Endothelial cell of umbilical vein (primary cell): ENCODE results near the gene ACP1. TPM values are rescaled to one million over a fixed set of nuclear protein-coding genes. Genes with fewer than 3 reads are reported as not detected.

ENCODE experiments used
- BruUV-seq: library from RNA; stranded (reverse); fragments of 400-500 nt; replicated peaks from 2 replicates; lab custom pipeline; 2021; lab: Mats Ljungman, UMichigan
- CTCF ChIA-PET: fragments of 300-600, 350-600 bp; sonication (Branson Sonifier 250); formaldehyde crosslinking; loops from one replicate; lab custom pipeline; 2021; ENCODE audit warnings: antibody characterized with exemption, inconsistent platforms; lab: Charles Lee
- POLR2A ChIA-PET: fragments of 300-600, 350-600 bp; sonication (Branson Sonifier 250); formaldehyde crosslinking; loops from one replicate; lab custom pipeline; 2021; ENCODE audit warnings: antibody characterized with exemption, inconsistent platforms; lab: Charles Lee
- DNase-seq: peaks from one replicate; pipeline ENCODE4 v3.0.0-alpha.2; 2011; ENCODE audit warnings: low read depth, low spot score
- FAIRE-seq: peaks from 2 replicates; lab custom pipeline; 2011; peaks lifted over from hg19 to GRCh38; lab: Jason Lieb, UNC
- H2AFZ ChIP-seq: 2 replicates; pipeline ENCODE4 v1.6.0; 2012; ENCODE audit warnings: low read depth, low read length, control low read depth, inconsistent platforms
- H3K27ac ChIP-seq: 2 replicates; pipeline ENCODE4 v1.5.1; 2011; ENCODE audit warnings: low read depth, mild to moderate bottlenecking, control low read depth, low read length, moderate library complexity; ENCODE audit not compliant: insufficient read depth
- H3K27me3 ChIP-seq, 2 experiments: 2 replicates each; pipeline versions ENCODE4 v1.6.0 to v1.6.1; 2011; ENCODE audit warnings: low read length in 2 of 2, mixed read lengths in 1 of 2; ENCODE audit not compliant: control insufficient read depth in 2 of 2, insufficient read depth in 2 of 2
- H3K36me3 ChIP-seq, 2 experiments: 2 replicates in 1 of 2; 3 replicates in 1 of 2; pipeline ENCODE4 v1.5.1; 2011; ENCODE audit warnings: low read length in 2 of 2, mild to moderate bottlenecking in 1 of 2, moderate library complexity in 1 of 2; ENCODE audit not compliant: control insufficient read depth in 2 of 2, insufficient read depth in 2 of 2; ENCODE audit errors: extremely low read depth in 1 of 2
- H3K4me1 ChIP-seq: 3 replicates; pipeline ENCODE4 v1.5.1; 2011; ENCODE audit warnings: mild to moderate bottlenecking, low read length; ENCODE audit not compliant: control insufficient read depth, insufficient read depth; ENCODE audit errors: extremely low read depth
- H3K4me2 ChIP-seq: 2 replicates; pipeline ENCODE4 v1.6.1; 2011; ENCODE audit warnings: low read length, control low read depth, mixed read lengths; ENCODE audit not compliant: insufficient read depth
- H3K4me3 ChIP-seq, 3 experiments: fragments of 200-600 bp in 1 of 3; sonication (generic), shearing (Covaris generic) in 1 of 3; replicated peaks in 1 of 3; 2 replicates each; pipeline ENCODE4 v1.5.1; 2011 to 2016; ENCODE audit warnings: control low read depth in 3 of 3, low read length in 3 of 3, mild to moderate bottlenecking in 2 of 3, inconsistent platforms in 1 of 3, low read depth in 1 of 3, moderate library complexity in 1 of 3; ENCODE audit not compliant: insufficient read depth in 1 of 3
- H3K79me2 ChIP-seq: 2 replicates; pipeline ENCODE4 v1.6.0; 2012; ENCODE audit warnings: low read length, inconsistent platforms; ENCODE audit not compliant: control insufficient read depth, insufficient read depth
- H3K9ac ChIP-seq: replicated peaks from 2 replicates; pipeline ENCODE3; 2011; ENCODE audit warnings: low read length, control low read depth; ENCODE audit not compliant: insufficient read depth; ENCODE audit errors: extremely low read depth
- H3K9me1 ChIP-seq: replicated peaks from 3 replicates; pipeline ENCODE4 v1.6.0; 2011; ENCODE audit warnings: mild to moderate bottlenecking, low read length; ENCODE audit not compliant: control insufficient read depth, insufficient read depth; ENCODE audit errors: extremely low read depth
- H3K9me3 ChIP-seq: replicated peaks from 2 replicates; pipeline ENCODE4 v1.5.1; 2012; ENCODE audit warnings: low read length, inconsistent platforms; ENCODE audit not compliant: control insufficient read depth, insufficient read depth
- H4K20me1 ChIP-seq: replicated peaks from 2 replicates; pipeline ENCODE3; 2011; ENCODE audit warnings: mild to moderate bottlenecking, low read length; ENCODE audit not compliant: control insufficient read depth, insufficient read depth; ENCODE audit errors: extremely low read depth
- CTCF ChIP-seq, 2 donors: IDR thresholded peaks; 1 replicate in 1 of 2; 2 replicates in 1 of 2; pipeline ENCODE4 v1.5.1; 2011; ENCODE audit warnings: low read length in 2 of 2, mild to moderate bottlenecking in 2 of 2, moderate library complexity in 2 of 2, control low read depth in 1 of 2, inconsistent platforms in 1 of 2, low read depth in 1 of 2; ENCODE audit not compliant: insufficient read depth in 1 of 2; ENCODE audit errors: extremely low read depth in 1 of 2
- EZH2 ChIP-seq: IDR thresholded peaks from 2 replicates; pipeline ENCODE4 v1.6.1; 2012; ENCODE audit warnings: borderline replicate concordance, low read depth, mild to moderate bottlenecking, moderate library complexity, low read length, inconsistent platforms; ENCODE audit not compliant: severe bottlenecking
- FOS ChIP-seq: IDR thresholded peaks from 2 replicates; pipeline ENCODE4 v1.6.1; 2011; ENCODE audit warnings: mild to moderate bottlenecking, low read length, moderate library complexity, borderline replicate concordance; ENCODE audit not compliant: insufficient read depth
- GATA2 ChIP-seq: IDR thresholded peaks from 2 replicates; pipeline ENCODE4 v1.7.0; 2011; ENCODE audit warnings: low read depth, mild to moderate bottlenecking, moderate library complexity, mixed read lengths, low read length; ENCODE audit not compliant: insufficient read length, insufficient read depth
- JUN ChIP-seq: IDR thresholded peaks from 2 replicates; pipeline ENCODE4 v1.6.1; 2011; ENCODE audit warnings: borderline replicate concordance, low read depth; ENCODE audit not compliant: insufficient read length, insufficient read depth
- MAX ChIP-seq: IDR thresholded peaks from 2 replicates; pipeline ENCODE4 v1.6.1; 2011; ENCODE audit not compliant: insufficient read depth, insufficient read length
- MYC ChIP-seq: IDR thresholded peaks from one replicate; pipeline ENCODE4 v1.6.1; 2011; ENCODE audit warnings: mild to moderate bottlenecking, low read depth, low read length
- POLR2A ChIP-seq: IDR thresholded peaks from 2 replicates; pipeline ENCODE4 v1.6.1; 2012; ENCODE audit warnings: low read depth, mild to moderate bottlenecking, control low read depth, low read length
- POLR2AphosphoS5 ChIP-seq: IDR thresholded peaks from 2 replicates; pipeline ENCODE4 v1.6.1; 2012; ENCODE audit warnings: low read depth, mild to moderate bottlenecking, control low read depth, low read length, moderate library complexity; ENCODE audit not compliant: insufficient read depth
- dilution Hi-C: fragments of 300-500 bp; cut with MboI; formaldehyde crosslinking; loops from one replicate; pipeline ENCODE4 v1.15.0; 2019; ENCODE audit warnings: low sequenced_read_pairs; ENCODE audit not compliant: extremely low pct_ligation_motif_present
- intact Hi-C: fragments of 100-400 bp; cut with micrococcal nuclease; formaldehyde crosslinking; loops from one replicate; pipeline ENCODE4 v1.10.0; 2022
- polyA plus RNA-seq, 4 experiments: library from polyadenylated mRNA; depleted of rRNA in 3 of 4; stranded (reverse) in 3 of 4; unstranded in 1 of 4; fragments of >200 nt; gene quantifications; 2 replicates each; pipeline versions ENCODE4 v1.2.1 to v1.2.3, GENCODE V29; 2011 to 2012; ENCODE audit warnings: missing spikeins in 1 of 4
- total RNA-seq: library from RNA; stranded (reverse); gene quantifications from 2 replicates; pipeline ENCODE4 v1.2.3, GENCODE V29; 2021

ACP1 gene
- total and polyA plus RNA-seq, 2 donors (not counting 3 experiments of a cell fraction or from before 2014, with no cell fraction given), result 63.4 to 80.2 TPM

- dilution Hi-C loops, result no loop called here
Observed at GRCh38 chr2:320561-320960, 55.8 kb downstream of the ACP1 start.

More at GRCh38 chr2:320561-320960, 55.8 kb downstream of the ACP1 start:
- Histone ChIP-seq H3K4me1 (no peaks in the 10 kb centered on the region), H3K27me3 (no peaks in the 10 kb centered on the region), H4K20me1 (no peaks in the 10 kb centered on the region), H3K27ac (no peak overlapping the region), H2AFZ (no peak overlapping the region), H3K4me3 (no peak overlapping the region), H3K9me3 (peaks cover 2% of the 10 kb centered on the region), H3K79me2 (no peaks in the 10 kb centered on the region), H3K4me2 (no peak overlapping the region), H3K9me1 (no peaks in the 10 kb centered on the region), H3K36me3 (no peaks in the 10 kb centered on the region), H3K9ac (no peak overlapping the region)
- FAIRE-seq, result no peak
- no peak for DNase-seq
- POLR2A ChIA-PET, result no interaction called here
- TF ChIP-seq GATA2 (no peak), POLR2A (no peak), MAX (no peak), CTCF (IDR thresholded peaks at IDR 0.05; ENCODE audit: extremely low read depth in 1 of 2, insufficient read depth in 1 of 2, low read depth in 1 of 2, low read length in 2 of 2) (no peak), EZH2 (no peak), FOS (no peak), POLR2AphosphoS5 (no peak), JUN (no peak), MYC (no peak)
- intact Hi-C loops, result no loop called here
- no TSS peak for BruUV-seq
- CTCF ChIA-PET, result no interaction called here
